OCI-LY1 (cell line): ENCODE measurements around the gene MPG.

Experiments used
- H2AFZ ChIP-seq: fragments of 200-600 bp; sonication (generic), shearing (Covaris generic); 2 replicates; pipeline ENCODE4 v1.6.0; 2014; ENCODE audit warnings: antibody characterized with exemption, mild to moderate bottlenecking, low read length
- H3F3A ChIP-seq: fragments of 200-600 bp; sonication (generic), shearing (Covaris generic); 2 replicates; pipeline ENCODE4 v1.6.0; 2014; ENCODE audit warnings: mild to moderate bottlenecking, antibody characterized with exemption, low read length, moderate library complexity; ENCODE audit not compliant: insufficient read depth
- H3K27ac ChIP-seq: fragments of 200-600 bp; sonication (generic); 2 replicates; pipeline ENCODE4 v1.5.1; 2014; ENCODE audit warnings: low read length, mixed run types, mild to moderate bottlenecking, low read depth; ENCODE audit not compliant: poor library complexity, severe bottlenecking
- H3K27me3 ChIP-seq: fragments of 200-600 bp; sonication (generic); 2 replicates; pipeline ENCODE4 v1.6.0; 2014; ENCODE audit warnings: antibody characterized with exemption, mild to moderate bottlenecking, low read length, moderate library complexity; ENCODE audit not compliant: insufficient read depth
- H3K36me3 ChIP-seq: fragments of 200-600 bp; sonication (generic); 2 replicates; pipeline ENCODE4 v1.6.1; 2014; ENCODE audit warnings: mild to moderate bottlenecking, antibody characterized with exemption, low read length, moderate library complexity, mixed read lengths; ENCODE audit not compliant: insufficient read depth
- H3K4me1 ChIP-seq: fragments of 200-600 bp; sonication (generic); 2 replicates; pipeline ENCODE4 v1.5.1; 2014; ENCODE audit warnings: mild to moderate bottlenecking, low read length, moderate library complexity; ENCODE audit not compliant: insufficient read depth, severe bottlenecking
- H3K4me2 ChIP-seq: fragments of 200-600 bp; sonication (generic), shearing (Covaris generic); 2 replicates; pipeline ENCODE4 v1.6.1; 2014; ENCODE audit warnings: low read length
- H3K4me3 ChIP-seq: fragments of 200-600 bp; sonication (generic); 2 replicates; pipeline ENCODE4 v1.5.1; 2014; ENCODE audit warnings: low read length, low read depth, mild to moderate bottlenecking, mixed read lengths; ENCODE audit not compliant: poor library complexity, severe bottlenecking
- H3K79me2 ChIP-seq: fragments of 200-600 bp; shearing (Covaris generic); 2 replicates; pipeline ENCODE4 v1.6.1; 2016; ENCODE audit warnings: mixed run types, low read length, mixed read lengths; ENCODE audit not compliant: insufficient read depth
- H3K9ac ChIP-seq: fragments of 200-600 bp; sonication (generic), shearing (Covaris generic); 2 replicates; pipeline ENCODE4 v1.6.1; 2014; ENCODE audit warnings: mild to moderate bottlenecking, low read length, mixed read lengths
- H3K9me2 ChIP-seq: fragments of 200-600 bp; sonication (generic), shearing (Covaris generic); 2 replicates; pipeline ENCODE4 v1.6.1; 2014; ENCODE audit warnings: low read depth, mild to moderate bottlenecking, low read length, mixed read lengths
- H3K9me3 ChIP-seq: fragments of 200-600 bp; shearing (Covaris generic); 2 replicates; pipeline ENCODE4 v1.6.1; 2014; ENCODE audit warnings: low read length, mixed read lengths
- H4K20me1 ChIP-seq: fragments of 200-600 bp; sonication (generic), shearing (Covaris generic); 2 replicates; pipeline ENCODE4 v1.6.0; 2016; ENCODE audit warnings: mild to moderate bottlenecking, low read length; ENCODE audit not compliant: insufficient read depth
- EZH2 ChIP-seq: fragments of 200-600 bp; sonication (generic), shearing (Covaris generic); IDR thresholded peaks from 2 replicates; pipeline ENCODE4 v1.8.0; 2017; ENCODE audit warnings: borderline replicate concordance, mixed run types, mild to moderate bottlenecking, antibody characterized with exemption, low read length, moderate library complexity, mixed read lengths
- TF ChIP-seq, protein P1 (sequence below): fragments of 200-600 bp; sonication (generic), shearing (Covaris generic); IDR thresholded peaks from 2 replicates; pipeline ENCODE4 v1.5.1; 2017; ENCODE audit warnings: mild to moderate bottlenecking, antibody characterized with exemption, low read length, moderate library complexity, mixed read lengths

MPG gene

DNA sequence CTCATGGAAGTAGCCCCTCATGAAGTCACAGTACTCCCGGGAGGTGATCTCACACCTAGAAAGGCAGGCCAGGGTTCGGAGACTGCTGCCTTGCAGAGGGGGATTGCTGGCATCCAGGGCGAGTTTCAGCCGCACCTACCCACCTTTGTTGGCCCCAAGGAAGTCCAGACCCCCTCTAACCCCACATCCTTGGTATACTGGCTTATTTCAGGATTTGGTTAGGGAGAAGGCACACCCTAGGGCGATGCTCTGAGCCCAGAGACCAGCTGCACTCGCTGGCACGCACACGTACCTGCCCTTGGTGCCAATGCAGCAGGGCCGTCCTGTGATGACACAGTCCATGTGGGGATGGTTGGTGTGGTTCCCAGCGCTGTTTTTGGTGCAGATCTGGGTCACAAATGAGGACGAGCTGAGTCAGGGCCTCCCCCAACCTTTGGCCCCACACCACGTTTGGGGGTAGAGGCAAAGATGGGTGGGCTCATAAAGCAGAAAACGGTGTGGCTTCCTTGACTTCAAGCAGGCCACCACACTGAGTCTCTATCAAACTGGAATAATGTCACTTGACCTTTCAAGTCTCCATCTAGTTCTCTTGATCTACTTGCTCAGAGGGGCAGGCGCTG, 18.5 kb upstream of the MPG start:
- H3K9ac ChIP-seq, result no peak overlapping the region
- no peaks in the 10 kb centered on the region for H4K20me1 ChIP-seq
- no peak overlapping the region for H3K4me3 ChIP-seq
- no peaks in the 10 kb centered on the region for H3F3A ChIP-seq
- no peaks in the 10 kb centered on the region for H3K9me3 ChIP-seq
- H3K27ac ChIP-seq, result no peak overlapping the region
- no peak overlapping the region for H2AFZ ChIP-seq
- H3K36me3 ChIP-seq, result peaks cover 42% of the 10 kb centered on the region
- no peaks in the 10 kb centered on the region for H3K9me2 ChIP-seq
- no peak overlapping the region for H3K4me2 ChIP-seq
- TF ChIP-seq, protein P1, sequence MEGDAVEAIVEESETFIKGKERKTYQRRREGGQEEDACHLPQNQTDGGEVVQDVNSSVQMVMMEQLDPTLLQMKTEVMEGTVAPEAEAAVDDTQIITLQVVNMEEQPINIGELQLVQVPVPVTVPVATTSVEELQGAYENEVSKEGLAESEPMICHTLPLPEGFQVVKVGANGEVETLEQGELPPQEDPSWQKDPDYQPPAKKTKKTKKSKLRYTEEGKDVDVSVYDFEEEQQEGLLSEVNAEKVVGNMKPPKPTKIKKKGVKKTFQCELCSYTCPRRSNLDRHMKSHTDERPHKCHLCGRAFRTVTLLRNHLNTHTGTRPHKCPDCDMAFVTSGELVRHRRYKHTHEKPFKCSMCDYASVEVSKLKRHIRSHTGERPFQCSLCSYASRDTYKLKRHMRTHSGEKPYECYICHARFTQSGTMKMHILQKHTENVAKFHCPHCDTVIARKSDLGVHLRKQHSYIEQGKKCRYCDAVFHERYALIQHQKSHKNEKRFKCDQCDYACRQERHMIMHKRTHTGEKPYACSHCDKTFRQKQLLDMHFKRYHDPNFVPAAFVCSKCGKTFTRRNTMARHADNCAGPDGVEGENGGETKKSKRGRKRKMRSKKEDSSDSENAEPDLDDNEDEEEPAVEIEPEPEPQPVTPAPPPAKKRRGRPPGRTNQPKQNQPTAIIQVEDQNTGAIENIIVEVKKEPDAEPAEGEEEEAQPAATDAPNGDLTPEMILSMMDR, result no peak
- TF ChIP-seq EZH2, result no peak
- peaks cover 6% of the 10 kb centered on the region for H3K4me1 ChIP-seq
- H3K79me2 ChIP-seq, result 0 out of 2 replicates have a peak, but pooled peaks cover under 1% of the 10 kb centered on the region
- peaks cover 10% of the 10 kb centered on the region; the same call in 1 of the 2 replicates for H3K27me3 ChIP-seq

DNA sequence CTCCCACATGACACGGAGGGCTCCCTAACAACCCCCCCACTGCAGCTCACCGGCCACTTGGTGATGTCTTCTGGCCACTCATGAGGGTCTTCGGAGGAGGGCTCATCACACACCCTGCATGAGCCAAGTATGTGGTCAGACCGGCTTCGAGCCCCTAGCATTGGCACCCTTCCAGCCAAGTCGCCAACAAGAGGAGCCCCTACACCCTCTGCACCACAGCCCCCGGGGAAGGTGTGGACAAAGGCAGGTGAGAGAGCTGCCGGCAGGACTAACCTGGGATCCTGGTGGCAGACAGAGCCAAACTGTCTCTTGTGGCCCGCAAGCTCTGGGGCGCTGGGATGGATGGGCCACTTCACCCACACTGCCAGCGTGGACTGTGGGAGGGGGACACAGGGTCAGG, 17.9 kb upstream of the MPG start:
- no peak for TF ChIP-seq EZH2
- TF ChIP-seq, protein P1, result no peak
- Histone ChIP-seq H3K9me2 (no peaks in the 10 kb centered on the region), H3F3A (no peaks in the 10 kb centered on the region), H3K79me2 (no peaks in the 10 kb centered on the region), H3K9me3 (no peaks in the 10 kb centered on the region), H3K36me3 (peaks cover 39% of the 10 kb centered on the region), H3K4me3 (no peak overlapping the region), H2AFZ (no peak overlapping the region), H3K27ac (no peak overlapping the region), H3K4me1 (peaks cover under 1% of the 10 kb centered on the region), H4K20me1 (no peaks in the 10 kb centered on the region), H3K9ac (no peak overlapping the region), H3K4me2 (no peak overlapping the region), H3K27me3 (peaks cover 10% of the 10 kb centered on the region; the same call in 1 of the 2 replicates)

DNA sequence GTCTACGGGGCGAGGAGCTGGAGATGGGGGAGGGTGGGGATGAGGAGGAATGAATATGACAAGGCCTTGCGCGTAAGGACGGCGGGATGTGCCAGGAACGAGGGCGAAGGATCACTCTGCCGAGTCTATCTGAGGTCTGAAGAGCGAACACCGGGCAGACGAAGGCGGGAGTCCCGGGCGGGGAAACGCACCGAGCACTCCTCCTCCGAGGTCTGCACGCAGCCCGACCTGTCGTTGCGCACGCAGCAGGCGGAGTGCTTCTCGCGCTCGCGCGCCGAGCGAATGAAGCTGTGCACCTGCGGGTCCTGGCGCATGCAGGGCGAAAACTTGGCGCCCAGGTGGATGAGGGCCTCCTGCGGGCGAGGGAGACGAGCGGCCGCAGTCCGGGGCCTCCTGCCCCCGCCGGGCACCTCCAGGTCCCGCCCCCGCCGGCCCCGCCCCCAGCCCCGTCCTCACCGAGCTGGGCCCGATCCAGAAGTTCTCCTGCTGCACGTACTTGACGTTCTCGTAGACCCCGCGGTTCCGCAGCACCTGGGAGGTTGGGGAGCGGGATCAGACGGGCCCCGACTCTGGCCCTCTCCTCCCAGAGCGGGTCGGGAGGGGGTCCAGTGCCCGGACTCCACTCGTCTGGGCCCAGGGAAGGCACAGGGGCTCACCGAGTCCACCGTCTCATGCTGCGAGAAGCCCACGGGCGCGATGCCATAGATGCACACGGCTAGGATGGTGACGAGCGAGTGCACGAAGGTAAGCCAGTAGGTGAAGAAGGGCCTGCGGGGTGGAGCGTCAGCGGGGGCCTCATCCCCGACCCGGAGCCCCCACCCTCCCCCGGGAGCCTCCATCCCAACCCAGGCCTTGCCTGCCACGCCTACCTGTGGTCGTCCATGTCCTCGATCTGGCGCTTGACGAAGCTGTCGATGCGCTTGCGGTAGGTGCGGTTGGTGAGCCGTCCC, 16.8 kb upstream of the MPG start:
- TF ChIP-seq, protein P1, result no peak
- TF ChIP-seq EZH2, result no peak

More for the DNA sequence above, 16.8 kb upstream of the MPG start:
- Histone ChIP-seq H3K79me2 (no peaks in the 10 kb centered on the region), H3K4me2 (no peak overlapping the region), H4K20me1 (no peaks in the 10 kb centered on the region), H3K36me3 (peaks cover 29% of the 10 kb centered on the region), H3K4me3 (no peak overlapping the region), H3K9me3 (no peaks in the 10 kb centered on the region), H3K4me1 (no peaks in the 10 kb centered on the region), H3K9me2 (no peaks in the 10 kb centered on the region), H3K27ac (no peak overlapping the region), H2AFZ (no peak overlapping the region), H3K9ac (no peak overlapping the region), H3F3A (no peaks in the 10 kb centered on the region), H3K27me3 (peaks cover 10% of the 10 kb centered on the region; the same call in 1 of the 2 replicates)
